Neural crest cell (in vitro differentiated cells): Measurements from ENCODE around the gene THNSL1. TPM values are rescaled to one million over a fixed set of nuclear protein-coding genes. Genes with fewer than 3 reads are reported as not detected.

Experiments
- DNase-seq: peaks from one replicate; pipeline ENCODE4 v3.0.0; 2021; ENCODE audit warnings: low read depth, mixed read lengths, low spot score
- H3K27ac Mint-ChIP-seq: one replicate; pipeline ENCODE4 v1.8.0; 2021; ENCODE audit warnings: mild to moderate bottlenecking, mixed read lengths; ENCODE audit not compliant: unreplicated experiment
- H3K27me3 Mint-ChIP-seq: 2 replicates; pipeline ENCODE4 v1.8.0; 2021; ENCODE audit warnings: low read depth, mild to moderate bottlenecking, mixed read lengths
- H3K36me3 Mint-ChIP-seq: 2 replicates; pipeline ENCODE4 v1.8.0; 2021; ENCODE audit warnings: low read depth, mild to moderate bottlenecking, mixed read lengths
- H3K4me1 Mint-ChIP-seq: 2 replicates; pipeline ENCODE4 v1.8.0; 2021; ENCODE audit warnings: mixed read lengths
- H3K4me3 Mint-ChIP-seq: one replicate; pipeline ENCODE4 v1.8.0; 2021; ENCODE audit warnings: mild to moderate bottlenecking, mixed read lengths
- H3K9me3 Mint-ChIP-seq: 2 replicates; pipeline ENCODE4 v1.8.0; 2021; ENCODE audit warnings: mixed read lengths
- total RNA-seq: library from RNA; stranded (reverse); gene quantifications from 2 replicates; pipeline ENCODE4 v1.2.1, GENCODE V29; 2021
- TF ChIP-seq, protein P1 (sequence below): fragments of 200-600 bp; sonication (generic); conservative IDR thresholded peaks from 2 replicates; pipeline ENCODE4 v1.5.0; 2021; ENCODE audit warnings: antibody characterized with exemption, mild to moderate bottlenecking

Gene THNSL1
- total RNA-seq, 1 donor from 2014 or later, result 6.3 TPM

DNA sequence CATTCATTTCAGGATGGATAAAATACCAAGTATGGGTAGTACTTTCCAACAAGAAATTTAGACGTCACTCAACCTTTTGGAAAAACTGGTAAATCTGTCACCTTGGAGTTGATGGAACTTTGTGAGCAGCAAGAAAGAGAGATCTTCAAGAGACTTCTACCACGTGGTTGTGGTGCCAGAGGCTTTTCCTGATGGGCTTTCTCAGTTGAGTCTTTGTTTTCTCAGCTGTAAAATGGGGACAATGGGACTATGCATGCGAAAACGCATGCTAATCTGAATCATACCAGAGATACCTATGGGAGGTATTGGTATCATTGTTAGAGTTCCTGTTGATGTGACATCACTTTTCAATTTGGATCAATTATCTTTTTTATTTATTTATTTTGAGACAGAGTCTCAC is 59.4 kb downstream of the THNSL1 start:
- no peaks in the 10 kb centered on the region for H3K36me3 Mint-ChIP-seq
- TF ChIP-seq, protein P1, sequence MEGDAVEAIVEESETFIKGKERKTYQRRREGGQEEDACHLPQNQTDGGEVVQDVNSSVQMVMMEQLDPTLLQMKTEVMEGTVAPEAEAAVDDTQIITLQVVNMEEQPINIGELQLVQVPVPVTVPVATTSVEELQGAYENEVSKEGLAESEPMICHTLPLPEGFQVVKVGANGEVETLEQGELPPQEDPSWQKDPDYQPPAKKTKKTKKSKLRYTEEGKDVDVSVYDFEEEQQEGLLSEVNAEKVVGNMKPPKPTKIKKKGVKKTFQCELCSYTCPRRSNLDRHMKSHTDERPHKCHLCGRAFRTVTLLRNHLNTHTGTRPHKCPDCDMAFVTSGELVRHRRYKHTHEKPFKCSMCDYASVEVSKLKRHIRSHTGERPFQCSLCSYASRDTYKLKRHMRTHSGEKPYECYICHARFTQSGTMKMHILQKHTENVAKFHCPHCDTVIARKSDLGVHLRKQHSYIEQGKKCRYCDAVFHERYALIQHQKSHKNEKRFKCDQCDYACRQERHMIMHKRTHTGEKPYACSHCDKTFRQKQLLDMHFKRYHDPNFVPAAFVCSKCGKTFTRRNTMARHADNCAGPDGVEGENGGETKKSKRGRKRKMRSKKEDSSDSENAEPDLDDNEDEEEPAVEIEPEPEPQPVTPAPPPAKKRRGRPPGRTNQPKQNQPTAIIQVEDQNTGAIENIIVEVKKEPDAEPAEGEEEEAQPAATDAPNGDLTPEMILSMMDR, result no peak
- no peaks in the 10 kb centered on the region for H3K9me3 Mint-ChIP-seq
- H3K4me1 Mint-ChIP-seq, result peaks cover 1% of the 10 kb centered on the region
- no peak overlapping the region for H3K4me3 Mint-ChIP-seq
- no peak for DNase-seq
- no peaks in the 10 kb centered on the region for H3K27me3 Mint-ChIP-seq
- no peak overlapping the region for H3K27ac Mint-ChIP-seq

Other genes starting within 250 kb of the THNSL1 start
- gene PRTFDC1, start 64.0 kb upstream of the THNSL1 start, total RNA-seq, result 26.7 and 32.0 TPM in 2 replicates
- 1.7 and 2.0 TPM in 2 replicates for gene ENKUR, start 454 bp upstream of the THNSL1 start, total RNA-seq
- 0.20 and 0.26 TPM in 2 replicates for gene GPR158, start 158.4 kb downstream of the THNSL1 start, total RNA-seq